HG02870 (cell line): ENCODE data around the gene VGF.
"Not testable (repeated sequence)": the region's sequence is repeated elsewhere in the genome, so short reads cannot be mapped to it uniquely, and the experiment has no call there.

Experiments
- ATAC-seq: cut with Tn5 transposase; IDR thresholded peaks from one replicate; pipeline ENCODE4 v1.9.1; 2021; ENCODE audit warnings: mild to moderate bottlenecking, moderate library complexity; ENCODE audit not compliant: unreplicated experiment

Gene VGF

DNA sequence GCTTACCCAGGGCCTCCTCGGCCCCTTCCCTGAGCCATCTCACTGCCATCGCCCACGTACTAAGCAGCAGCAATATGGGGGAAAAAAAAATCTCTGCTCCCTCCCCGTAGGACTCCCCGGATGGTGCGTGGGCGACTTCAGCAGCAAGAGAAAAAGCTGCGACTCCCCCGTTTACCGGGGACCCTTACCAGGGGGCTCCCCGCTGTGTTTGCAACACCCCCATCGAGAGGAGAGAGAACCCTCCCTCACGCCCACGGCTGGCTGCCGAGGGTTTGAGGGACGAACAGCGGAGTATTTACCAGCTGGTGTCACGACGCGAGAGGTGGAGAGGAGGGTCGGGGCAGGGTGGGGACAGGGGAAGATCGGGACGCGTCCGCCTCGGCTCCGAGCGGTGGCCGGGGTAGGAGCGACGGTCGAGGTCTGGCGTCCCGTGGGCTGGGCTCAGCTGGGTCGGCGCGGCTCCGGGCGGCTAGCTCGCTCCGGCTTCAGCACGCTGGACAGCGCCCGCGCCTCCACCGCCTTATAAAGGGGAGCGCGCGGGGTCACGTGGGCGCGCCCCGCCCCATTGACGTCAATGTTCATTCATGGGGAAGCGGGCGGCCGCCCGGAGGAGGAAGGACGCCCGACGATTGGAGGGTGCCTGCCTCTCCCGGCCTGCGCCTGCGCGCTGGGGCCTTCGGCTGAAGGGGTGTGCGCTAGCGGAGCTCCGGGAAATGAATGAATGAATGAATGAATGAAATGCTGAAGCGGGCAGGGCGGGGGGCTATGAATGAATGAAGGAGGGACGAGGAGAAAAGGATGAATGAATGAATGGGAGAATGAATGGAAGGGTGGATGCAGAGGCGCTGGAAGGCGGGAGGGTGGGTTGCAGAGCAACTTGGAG lies at the start of gene VGF:
VGF (minus strand) TSS at position 495 of the 883 bp plus-strand sequence. CDS start 726 bp downstream, outside the sequence.
- no peak for ATAC-seq

DNA sequence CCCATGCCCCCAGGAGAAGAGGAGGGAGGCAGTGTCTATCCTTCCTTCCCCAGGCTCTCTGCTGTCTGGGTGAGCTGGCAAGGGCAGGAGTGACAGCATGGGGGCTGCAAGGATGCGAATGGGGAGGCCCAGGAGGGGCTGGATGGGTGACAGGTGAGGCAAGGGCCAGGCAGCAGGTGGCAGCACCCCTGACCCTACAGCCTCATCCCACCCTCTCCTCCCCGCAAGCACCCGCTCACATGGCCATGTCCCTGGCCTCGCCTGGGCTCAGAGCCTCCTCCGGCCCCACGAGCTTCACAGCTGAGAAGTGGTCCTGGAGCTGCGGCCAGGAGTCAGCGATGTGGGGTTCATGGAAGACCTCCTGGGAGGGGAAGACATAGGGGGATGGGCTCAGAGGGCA lies 46.6 kb upstream of the VGF start:
- ATAC-seq = no peak

DNA sequence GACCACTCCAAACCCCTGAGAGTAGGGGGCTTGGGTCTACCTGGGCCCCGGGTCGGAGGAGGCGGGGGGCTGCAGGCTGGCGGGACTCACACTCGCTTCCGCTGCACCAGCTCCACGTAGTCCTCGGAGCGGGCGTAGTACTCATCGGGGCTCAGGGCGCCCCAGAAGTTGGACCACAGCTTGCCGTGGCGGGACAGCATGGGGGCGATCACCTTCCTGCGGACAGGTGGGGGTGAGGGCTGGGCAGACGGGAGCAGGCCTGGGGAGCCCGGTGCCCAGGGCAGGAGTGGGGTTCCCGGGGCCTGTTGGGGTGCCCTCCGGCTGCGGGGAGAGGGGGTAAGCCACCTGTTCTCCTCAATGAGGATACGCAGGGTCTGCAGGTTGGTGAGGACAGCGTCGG lies 46.1 kb upstream of the VGF start:
- no peak for ATAC-seq

DNA sequence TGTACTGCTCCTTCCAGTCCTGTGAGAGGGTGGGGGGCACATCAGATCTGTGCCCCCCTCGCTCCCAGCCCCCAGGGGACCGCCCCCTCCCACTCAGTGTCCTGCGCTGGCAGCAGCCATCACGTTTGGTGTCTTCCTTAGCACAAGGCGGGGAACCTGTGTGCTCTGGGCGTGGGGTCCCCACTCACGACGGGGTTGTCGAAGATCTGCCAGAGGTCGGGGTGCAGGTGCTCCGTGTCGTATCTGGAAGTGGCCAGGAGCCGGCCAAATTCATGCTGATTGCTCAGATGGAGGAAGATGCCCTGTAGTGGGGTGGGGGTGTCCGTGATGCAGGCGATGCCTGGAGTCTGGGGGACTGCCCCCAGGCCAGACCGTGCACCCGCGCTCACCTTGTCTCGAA lies 44.8 kb upstream of the VGF start:
- ATAC-seq = no peak

DNA sequence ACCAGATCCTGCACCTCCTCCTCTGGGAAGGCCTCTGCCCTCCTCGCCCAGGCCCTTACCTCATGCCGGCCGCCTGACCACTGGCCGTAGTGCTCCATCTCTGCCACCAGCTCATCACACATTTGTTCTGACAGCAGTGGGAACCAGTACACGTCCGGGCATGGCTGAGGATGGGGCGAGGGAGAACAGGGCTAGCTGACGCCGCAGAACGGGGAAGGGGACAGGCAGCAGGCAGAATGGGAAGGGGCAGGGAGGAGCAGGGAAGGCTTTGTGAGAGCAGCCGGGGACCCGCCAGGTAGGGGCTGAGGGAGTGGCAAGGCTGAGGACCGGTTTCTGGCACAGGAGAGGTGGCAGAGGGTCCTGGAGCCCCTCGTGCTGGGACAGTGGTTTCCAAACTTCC lies 43.4 kb upstream of the VGF start:
- ATAC-seq = no peak

DNA sequence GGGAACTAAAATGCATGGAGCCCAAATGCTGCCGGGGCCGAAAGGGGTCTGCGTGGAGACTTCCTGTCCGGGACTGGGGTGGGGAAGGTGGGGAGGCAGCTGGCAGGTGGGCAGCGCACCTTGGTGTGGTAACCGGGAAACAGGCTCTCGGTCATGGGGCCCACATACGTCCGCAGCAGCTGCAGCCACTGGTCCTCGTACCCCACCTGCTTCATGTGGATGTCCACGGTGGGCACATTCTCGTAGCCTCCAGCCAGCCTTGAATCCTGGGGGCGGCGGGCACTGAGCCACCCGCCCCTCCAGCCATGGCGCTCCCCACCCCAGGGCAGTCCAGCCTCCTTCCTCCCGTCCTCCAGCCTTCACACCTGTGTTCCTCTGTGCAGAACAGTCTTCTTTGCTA lies 42.1 kb upstream of the VGF start:
- ATAC-seq = no peak

DNA sequence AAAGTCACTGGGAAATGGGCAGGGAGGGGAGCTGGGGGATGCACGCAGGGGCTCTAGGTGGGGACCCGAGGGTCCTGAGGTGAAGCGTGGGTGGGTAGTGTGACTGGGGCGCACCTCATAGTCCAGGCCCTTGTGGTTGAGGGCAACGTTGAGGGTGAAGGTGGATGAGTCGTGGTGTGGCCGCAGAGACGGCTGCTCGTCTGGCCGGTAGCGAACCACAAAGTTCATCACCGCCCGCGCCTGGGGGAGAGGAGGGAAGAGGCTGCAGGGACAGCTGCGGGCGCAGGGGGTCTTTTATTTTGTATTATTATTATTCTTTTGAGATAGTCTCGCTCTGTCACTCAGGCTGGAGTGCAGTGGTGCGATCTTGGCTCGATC lies 41.3 kb upstream of the VGF start:
- no peak for ATAC-seq

DNA sequence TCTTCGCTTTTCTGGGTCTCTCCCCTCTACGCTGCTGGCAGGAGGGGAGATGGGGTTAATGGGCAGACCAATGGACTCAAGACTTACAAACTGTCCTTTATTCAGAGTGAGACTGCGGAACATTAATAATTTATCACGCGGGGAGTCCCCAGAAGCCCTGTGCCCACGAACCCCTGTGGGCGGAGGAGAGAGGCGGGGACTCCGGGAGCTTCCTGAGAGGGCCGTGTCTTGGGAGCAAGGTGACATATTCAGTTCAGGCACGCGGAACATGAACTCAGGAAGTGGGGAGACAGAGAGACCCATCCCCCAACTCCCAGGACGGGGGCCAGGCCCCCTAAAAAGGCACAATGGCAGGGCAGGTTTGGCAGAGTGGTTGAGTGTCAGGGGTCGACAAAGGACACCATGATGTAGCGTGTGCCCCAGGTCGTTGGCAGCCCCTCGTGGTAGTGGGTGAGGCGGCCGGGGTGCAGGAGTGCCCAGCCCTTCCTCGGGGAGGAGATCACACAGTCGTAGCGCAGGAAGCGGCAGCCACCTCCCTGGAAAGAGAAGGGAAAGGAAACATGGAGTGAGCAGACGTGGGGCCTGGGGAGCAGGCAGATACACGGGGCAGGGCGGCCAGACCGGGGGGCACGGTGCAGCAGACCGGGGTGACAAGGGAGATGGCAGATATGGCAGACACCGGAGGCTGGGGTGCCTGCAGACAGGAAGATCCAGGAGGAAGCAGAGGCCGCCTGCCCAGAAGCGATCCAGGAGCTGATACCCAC lies 40.7 kb upstream of the VGF start:
- no peak for ATAC-seq

DNA sequence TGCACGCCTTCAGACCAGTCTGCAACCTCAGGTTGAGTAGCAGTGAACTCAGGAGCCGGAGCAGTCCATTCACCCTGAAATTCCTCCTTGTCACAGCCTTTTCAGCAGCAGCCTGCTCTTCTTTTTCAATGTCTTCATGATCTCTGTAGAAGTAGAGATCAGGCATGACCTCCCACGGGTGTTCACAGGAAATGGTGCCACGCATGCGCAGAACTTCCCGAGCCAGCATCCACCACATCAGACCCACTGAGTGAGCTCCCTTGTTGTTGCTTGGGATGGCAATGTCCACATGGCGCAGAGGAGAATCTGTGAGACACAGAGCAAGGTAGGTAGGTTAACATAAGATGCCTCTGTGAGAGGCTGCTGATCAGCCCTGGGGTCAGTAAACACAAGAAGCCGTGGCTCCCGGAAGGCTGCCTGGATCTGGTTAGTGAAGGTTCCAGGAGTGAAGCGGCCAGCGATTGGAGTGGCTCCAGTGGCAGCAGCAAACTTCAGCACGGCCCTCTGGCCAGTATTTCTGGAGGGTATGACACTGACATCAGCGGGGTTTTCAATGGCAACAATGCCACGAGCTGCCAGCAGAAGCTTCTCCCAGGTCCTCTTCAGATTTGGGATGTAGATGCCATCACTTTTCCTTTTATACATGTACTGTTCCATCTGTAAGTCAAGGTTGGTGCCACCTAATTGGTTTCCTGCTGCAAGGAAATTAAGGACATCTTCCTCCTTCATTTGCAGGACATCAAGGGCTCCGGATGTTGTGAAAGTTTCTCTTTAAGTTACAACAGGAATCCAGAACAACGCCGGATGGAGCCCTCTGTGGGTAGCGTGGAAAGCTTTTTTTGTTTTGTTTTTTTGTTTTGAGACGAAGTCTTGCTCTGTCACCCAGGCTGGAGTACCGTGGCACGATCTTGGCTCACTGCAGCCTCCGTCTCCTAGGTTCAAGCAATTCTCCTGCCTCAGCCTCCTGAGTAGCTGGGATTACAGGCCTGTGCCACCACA lies 38.7 kb upstream of the VGF start:
- ATAC-seq = not testable (repeated sequence)

DNA sequence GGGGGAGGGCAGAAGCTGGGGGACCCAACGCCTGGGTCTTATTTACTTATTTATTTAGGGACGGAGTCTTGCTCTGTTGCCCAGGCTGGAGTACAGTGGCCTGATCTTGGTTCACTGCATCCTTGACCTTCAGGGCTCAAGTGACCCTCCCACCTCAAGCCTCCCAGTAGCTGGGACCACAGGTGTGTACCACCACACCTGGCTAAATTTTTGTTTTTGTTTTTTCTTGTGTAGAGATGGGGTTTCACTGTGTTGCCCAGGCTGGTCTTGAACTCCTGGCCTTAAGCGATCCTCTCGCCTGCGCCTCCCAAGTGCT lies 37.2 kb upstream of the VGF start:
- no peak for ATAC-seq

DNA sequence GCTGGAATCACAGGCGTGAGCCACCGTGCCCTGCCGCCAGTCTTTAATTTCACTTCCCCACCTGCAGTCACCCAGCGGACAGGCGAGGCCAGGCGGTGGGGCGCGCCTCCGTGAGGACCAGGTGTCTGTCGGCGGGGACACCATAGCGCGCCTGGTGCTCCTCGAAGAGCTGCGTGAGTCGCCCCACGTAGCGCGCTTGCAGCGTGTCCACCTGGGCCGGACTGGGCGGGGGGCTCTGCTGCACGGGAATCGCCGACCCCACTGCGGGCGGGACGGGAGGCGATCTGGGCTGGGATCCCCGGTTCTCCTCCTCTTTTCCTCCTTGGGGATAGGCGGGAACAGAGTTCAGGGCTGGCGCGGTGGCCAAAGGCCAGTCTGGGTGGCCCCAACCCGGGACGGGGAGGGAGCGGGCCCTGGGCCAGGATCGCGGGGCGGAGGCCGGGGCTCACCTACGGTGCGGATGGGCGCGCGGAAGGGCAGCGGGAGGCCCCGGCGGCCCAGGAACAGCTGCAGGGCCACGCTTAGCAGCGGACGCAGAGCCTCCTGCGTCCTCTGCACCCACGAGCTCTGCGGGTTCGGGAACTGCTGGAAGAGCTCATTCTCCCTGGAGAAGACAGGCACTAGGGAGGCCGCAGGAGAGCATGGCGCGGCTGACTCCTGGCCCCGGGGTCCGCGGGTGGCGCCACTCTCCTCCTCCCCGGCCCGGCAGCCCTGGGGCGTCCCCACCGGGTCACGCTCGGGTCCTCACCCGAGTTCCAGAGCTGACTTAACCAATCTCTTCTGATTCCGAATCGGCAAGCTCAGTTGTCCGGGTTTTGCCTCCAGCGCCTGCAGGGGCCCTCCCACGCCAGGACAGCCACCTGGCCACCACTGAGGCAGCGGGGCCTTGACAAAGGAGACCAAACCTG lies 36.6 kb upstream of the VGF start:
- ATAC-seq = no peak

DNA sequence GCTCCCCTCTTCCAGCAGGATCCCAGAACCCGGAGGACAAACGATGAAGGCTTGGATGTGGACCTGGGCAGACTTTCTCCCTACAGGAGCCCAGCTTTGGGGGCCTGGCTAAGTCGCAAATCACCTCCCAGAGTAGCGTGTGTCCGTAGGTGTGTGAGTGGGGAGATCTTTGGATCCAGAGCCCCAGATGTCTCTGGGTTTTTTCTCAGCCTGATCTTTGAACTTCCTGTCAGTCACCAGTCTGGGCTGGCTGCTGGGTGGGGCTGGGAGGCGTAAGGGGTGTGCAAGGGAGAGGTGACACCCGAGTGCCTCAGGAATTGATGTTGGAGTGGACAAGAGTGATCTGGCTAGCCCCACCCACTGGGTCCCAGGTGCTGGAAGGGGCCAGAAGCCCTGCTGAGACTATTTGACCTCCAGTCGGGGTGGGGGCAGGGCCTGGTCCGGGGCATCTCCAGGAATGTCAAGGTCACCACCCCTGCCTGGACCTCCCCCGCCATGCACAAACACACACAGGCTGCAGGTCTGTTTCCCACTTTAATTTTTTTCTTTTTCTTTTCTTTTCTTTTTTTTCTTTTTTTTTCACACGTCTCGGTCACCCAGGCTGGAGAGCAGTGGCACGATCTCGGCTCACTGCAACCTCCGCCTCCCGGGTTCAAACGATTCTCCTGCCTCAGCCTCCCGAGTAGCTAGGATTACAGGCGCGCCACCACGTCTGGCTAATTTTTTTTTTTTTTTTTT lies 35.7 kb upstream of the VGF start, which contains the start of gene MOGAT3:
MOGAT3 (minus strand) TSS at position 175 of the 738 bp plus-strand sequence. CDS start 182 bp downstream, outside the sequence.
- ATAC-seq = no peak

DNA sequence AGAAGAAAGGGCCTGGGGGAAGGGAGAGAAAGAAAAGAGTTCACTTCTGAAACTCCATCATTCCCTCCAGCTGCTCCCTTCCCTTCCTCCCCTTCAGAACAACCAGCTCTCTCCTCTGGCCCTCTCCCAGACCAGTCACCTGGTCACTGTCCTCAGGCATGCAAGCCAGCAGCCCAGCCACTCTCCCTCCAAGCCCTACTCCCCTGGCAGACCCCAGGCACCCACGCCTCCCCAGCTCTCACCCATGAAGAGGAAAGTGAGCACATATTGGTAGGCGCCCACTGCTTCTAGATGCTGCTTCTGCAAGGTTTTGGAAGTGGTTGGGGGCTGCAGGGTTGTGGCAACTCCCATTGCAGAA lies 35.1 kb upstream of the VGF start:
- ATAC-seq = no peak

DNA sequence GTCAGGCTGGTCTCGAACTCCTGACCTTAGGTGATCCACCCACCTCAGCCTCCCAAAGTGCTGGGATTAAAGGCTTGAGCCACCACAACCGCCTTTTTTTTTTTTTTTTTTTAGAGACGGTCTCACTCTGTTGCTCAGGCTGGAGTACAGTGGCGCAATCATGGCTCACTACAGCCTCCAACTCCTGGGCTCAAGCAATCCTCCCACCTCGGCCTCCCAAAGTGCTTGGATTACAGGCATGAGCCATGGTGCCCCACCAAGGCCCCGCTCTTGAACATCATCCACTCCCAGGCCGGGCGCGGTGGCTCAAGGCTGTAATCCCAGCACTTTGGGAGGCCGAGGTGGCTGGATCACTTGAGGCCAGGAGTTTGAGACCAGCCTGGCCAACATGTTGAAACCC lies 34.2 kb upstream of the VGF start:
- not testable (repeated sequence) for ATAC-seq

DNA sequence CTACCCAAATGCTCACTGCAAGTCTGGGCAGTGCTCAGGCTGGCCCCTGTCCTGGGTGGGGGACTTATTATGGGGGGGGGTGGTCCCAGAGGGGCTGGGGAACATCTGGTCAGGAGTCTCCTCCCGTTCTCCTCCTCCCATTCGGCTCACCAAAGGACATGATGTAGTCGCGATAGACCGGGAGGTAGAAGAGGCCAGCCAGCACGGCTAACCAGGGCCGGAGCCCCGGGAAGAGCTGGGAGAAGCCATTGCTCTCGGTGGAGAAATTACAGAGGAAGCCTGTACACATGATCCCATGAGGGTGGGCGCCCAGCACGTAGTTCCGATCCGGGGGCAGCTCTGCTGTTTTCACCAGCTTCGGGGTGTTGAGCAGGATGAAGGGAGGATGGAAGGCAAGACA lies 33.1 kb upstream of the VGF start:
- no peak for ATAC-seq

DNA sequence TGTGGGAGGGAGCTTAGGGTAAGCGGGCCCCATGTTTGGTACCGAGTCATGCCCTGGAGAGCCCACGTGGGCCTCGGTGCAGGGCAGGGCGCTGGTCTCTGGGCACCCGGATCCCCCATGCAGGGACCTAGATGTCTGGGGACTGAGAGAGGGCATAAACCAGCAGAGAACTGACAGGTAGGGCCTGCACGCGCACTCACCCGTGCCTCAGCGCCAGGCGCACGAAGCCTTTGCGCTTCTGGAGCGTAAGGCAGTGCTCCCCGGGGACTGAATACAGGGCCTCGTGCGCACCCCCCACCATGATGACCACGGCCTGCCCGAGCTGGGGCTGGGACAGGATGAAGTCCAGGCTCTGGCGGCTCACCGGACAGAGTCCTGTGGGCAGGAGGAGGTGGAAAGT lies 32.6 kb upstream of the VGF start:
- no peak for ATAC-seq

DNA sequence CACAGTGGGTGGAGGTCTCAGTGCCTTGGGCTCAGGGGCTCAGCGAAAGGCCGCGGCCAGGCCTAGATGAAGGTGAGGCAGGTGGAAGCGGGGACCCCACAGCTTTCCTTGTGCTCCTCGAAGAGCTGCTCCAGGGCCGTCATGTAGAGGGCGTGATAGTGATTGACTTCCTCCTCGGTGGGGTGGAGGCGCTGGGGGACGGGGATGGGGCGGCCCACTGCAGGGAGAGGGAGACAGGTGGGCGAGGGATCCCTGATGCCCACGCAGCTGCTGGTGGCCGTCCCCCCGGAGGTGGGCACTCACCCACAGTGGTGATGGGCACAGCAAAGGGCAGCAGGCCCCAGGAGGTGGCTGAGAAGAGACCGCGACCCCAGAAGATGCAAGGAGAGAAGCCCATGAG lies 30.5 kb upstream of the VGF start:
- ATAC-seq = no peak

DNA sequence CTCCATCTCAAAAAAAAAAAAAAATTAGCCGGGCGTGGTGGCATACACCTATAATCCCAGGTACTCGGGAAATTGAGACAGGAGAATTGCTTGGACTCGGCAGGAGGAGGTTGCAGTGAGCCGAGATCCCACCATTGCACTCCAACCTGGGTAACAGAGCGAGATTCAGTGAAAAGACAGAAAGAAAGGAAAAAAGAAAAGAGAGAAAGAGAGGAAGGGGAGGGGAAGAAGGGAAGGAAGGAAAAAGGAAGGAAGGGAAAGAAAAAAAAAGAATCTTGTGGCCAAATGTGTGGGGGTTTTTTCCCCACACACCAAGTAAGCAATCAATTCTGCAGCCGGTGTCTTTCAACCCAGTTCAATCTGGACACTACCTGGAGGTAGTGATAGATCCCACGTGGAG lies 23.7 kb upstream of the VGF start:
- ATAC-seq = no peak

DNA sequence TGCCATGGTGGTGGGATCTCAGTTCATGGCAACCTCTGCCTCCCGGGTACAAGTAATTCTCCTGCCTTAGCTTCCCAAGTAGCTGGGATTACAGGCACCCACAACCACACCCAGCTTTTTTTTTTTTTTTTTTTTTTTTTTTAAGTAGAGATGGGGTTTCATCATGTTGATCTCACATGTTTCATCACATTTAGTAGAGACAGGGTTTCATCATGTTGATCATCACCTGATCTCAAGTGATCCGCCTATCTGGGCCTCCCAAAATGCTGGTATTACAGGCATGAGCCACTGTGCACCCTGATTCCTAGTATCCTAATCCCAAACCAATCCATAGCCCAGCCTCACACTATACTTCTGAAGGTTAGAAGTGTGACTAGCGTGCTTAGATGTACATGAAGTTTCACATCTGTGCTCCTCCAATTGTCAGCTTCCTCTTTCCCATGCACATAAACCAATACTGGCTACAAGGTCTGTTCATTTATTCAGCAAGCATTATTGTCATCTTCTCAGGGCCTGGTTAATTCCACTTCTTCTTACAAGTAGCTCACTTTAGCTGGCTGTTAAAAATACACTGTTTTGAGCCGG lies 21.6 kb upstream of the VGF start:
- no peak for ATAC-seq
